Peyer's patch (tissue), 4 donors: Measurements from ENCODE around the gene SBF2. TPM values are rescaled to one million over a fixed set of nuclear protein-coding genes. Genes with fewer than 3 reads are reported as not detected.

ENCODE experiments used
- DNase-seq, 3 donors: peaks; one replicate each; pipeline ENCODE4 v3.0.0-alpha.2; 2017 to 2019
- H3K27ac ChIP-seq, 4 donors: fragments of 200-600 bp; sonication (generic); one replicate each; pipeline ENCODE4 v1.5.1; 2016 to 2019
- H3K27me3 ChIP-seq, 2 donors: fragments of 200-600 bp; sonication (generic); one replicate each; pipeline ENCODE4 v1.5.1; 2019
- H3K36me3 ChIP-seq, 3 donors: fragments of 200-600 bp; sonication (generic); one replicate each; pipeline ENCODE4 v1.5.1; 2016 to 2019
- H3K4me1 ChIP-seq, 4 donors: fragments of 200-600 bp; sonication (generic); one replicate each; pipeline ENCODE4 v1.5.1; 2016 to 2019
- H3K4me3 ChIP-seq, 4 donors: fragments of 200-600 bp; sonication (generic); 1 replicate in 3 of 4; 2 replicates in 1 of 4; pipeline ENCODE4 v1.5.1; 2016 to 2019; ENCODE audit warnings: mild to moderate bottlenecking in 1 of 4
- H3K9me3 ChIP-seq, 4 donors: fragments of 200-600 bp; sonication (generic); one replicate each; pipeline ENCODE4 v1.5.1; 2016 to 2019; ENCODE audit warnings: mild to moderate bottlenecking in 1 of 4
- POLR2A ChIP-seq, 2 donors: fragments of 450-650 bp; IDR thresholded peaks; one replicate each; pipeline ENCODE4 v1.5.1; 2017; ENCODE audit warnings: antibody characterized with exemption in 2 of 2, mild to moderate bottlenecking in 2 of 2, moderate library complexity in 2 of 2
- total RNA-seq, 4 donors: library from RNA; depleted of rRNA; stranded (reverse); fragments of >200 nt; gene quantifications; one replicate each; pipeline ENCODE4 v1.1.0, GENCODE V29; 2016
- TF ChIP-seq, protein P1 (sequence below), 6 experiments: fragments of 450-650 bp in 4 of 6; fragments of 200-600 bp in 2 of 6; sonication (generic) in 1 of 6; IDR thresholded peaks; one replicate each; pipeline ENCODE4 v1.5.1; 2017 to 2019; ENCODE audit warnings: antibody characterized with exemption in 6 of 6, mild to moderate bottlenecking in 3 of 6, moderate library complexity in 1 of 6

SBF2 gene
- total RNA-seq, 4 donors from 2014 or later, result 52.7 to 70.1 (median 56.7) TPM

- Histone ChIP-seq H3K4me1 (no peaks in the 10 kb centered on the region), H3K27me3 (no peaks in the 10 kb centered on the region), H3K9me3 (no peaks in the 10 kb centered on the region), H3K36me3 (no peaks in the 10 kb centered on the region), H3K27ac (no peak overlapping the region), H3K4me3 (no peak overlapping the region)
- no peak for TF ChIP-seq POLR2A (IDR thresholded peaks at IDR 0.05)
- TF ChIP-seq, protein P1, sequence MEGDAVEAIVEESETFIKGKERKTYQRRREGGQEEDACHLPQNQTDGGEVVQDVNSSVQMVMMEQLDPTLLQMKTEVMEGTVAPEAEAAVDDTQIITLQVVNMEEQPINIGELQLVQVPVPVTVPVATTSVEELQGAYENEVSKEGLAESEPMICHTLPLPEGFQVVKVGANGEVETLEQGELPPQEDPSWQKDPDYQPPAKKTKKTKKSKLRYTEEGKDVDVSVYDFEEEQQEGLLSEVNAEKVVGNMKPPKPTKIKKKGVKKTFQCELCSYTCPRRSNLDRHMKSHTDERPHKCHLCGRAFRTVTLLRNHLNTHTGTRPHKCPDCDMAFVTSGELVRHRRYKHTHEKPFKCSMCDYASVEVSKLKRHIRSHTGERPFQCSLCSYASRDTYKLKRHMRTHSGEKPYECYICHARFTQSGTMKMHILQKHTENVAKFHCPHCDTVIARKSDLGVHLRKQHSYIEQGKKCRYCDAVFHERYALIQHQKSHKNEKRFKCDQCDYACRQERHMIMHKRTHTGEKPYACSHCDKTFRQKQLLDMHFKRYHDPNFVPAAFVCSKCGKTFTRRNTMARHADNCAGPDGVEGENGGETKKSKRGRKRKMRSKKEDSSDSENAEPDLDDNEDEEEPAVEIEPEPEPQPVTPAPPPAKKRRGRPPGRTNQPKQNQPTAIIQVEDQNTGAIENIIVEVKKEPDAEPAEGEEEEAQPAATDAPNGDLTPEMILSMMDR (IDR thresholded peaks at IDR 0.05), result no peak
- no peak for DNase-seq
Measured at GRCh38 chr11:9884601-9885000, 409.4 kb downstream of the SBF2 start.

GRCh38 chr11:9880657-9881056, 413.4 kb downstream of the SBF2 start:
- Histone ChIP-seq H3K36me3 (no peaks in the 10 kb centered on the region), H3K27ac (no peak overlapping the region), H3K27me3 (no peaks in the 10 kb centered on the region), H3K4me1 (no peaks in the 10 kb centered on the region), H3K4me3 (no peak overlapping the region), H3K9me3 (peaks cover 0 to 4% (median 0%) of the 10 kb centered on the region in 4 donors)
- no peak for DNase-seq
- TF ChIP-seq POLR2A (IDR thresholded peaks at IDR 0.05), result no peak
- TF ChIP-seq, protein P1 (IDR thresholded peaks at IDR 0.05), result no peak

GRCh38 chr11:9878936-9879335, 415.1 kb downstream of the SBF2 start:
- Histone ChIP-seq H3K4me1 (no peaks in the 10 kb centered on the region), H3K27me3 (no peaks in the 10 kb centered on the region), H3K27ac (no peak overlapping the region), H3K9me3 (peaks cover 0 to 4% (median 0%) of the 10 kb centered on the region in 4 donors), H3K4me3 (no peak overlapping the region), H3K36me3 (no peaks in the 10 kb centered on the region)
- no peak for TF ChIP-seq POLR2A (IDR thresholded peaks at IDR 0.05)
- TF ChIP-seq, protein P1 (IDR thresholded peaks at IDR 0.05), result no peak
- DNase-seq, result no peak

GRCh38 chr11:9876331-9876730, 417.7 kb downstream of the SBF2 start:
- Histone ChIP-seq H3K4me3 (no peak overlapping the region), H3K4me1 (no peaks in the 10 kb centered on the region), H3K36me3 (no peaks in the 10 kb centered on the region), H3K27me3 (no peaks in the 10 kb centered on the region), H3K9me3 (peaks cover 0 to 4% (median 0%) of the 10 kb centered on the region in 4 donors), H3K27ac (no peak overlapping the region)
- DNase-seq, result no peak
- no peak for TF ChIP-seq POLR2A (IDR thresholded peaks at IDR 0.05)
- TF ChIP-seq, protein P1 (IDR thresholded peaks at IDR 0.05), result no peak

GRCh38 chr11:9875862-9876261, 418.2 kb downstream of the SBF2 start:
- H3K4me1 ChIP-seq, result no peaks in the 10 kb centered on the region
- peaks cover 0 to 4% (median 0%) of the 10 kb centered on the region in 4 donors for H3K9me3 ChIP-seq
- no peak overlapping the region for H3K27ac ChIP-seq
- H3K4me3 ChIP-seq, result no peak overlapping the region
- no peak for DNase-seq
- H3K36me3 ChIP-seq, result no peaks in the 10 kb centered on the region
- TF ChIP-seq POLR2A (IDR thresholded peaks at IDR 0.05), result no peak
- TF ChIP-seq, protein P1 (IDR thresholded peaks at IDR 0.05), result no peak
- no peaks in the 10 kb centered on the region for H3K27me3 ChIP-seq

DNA sequence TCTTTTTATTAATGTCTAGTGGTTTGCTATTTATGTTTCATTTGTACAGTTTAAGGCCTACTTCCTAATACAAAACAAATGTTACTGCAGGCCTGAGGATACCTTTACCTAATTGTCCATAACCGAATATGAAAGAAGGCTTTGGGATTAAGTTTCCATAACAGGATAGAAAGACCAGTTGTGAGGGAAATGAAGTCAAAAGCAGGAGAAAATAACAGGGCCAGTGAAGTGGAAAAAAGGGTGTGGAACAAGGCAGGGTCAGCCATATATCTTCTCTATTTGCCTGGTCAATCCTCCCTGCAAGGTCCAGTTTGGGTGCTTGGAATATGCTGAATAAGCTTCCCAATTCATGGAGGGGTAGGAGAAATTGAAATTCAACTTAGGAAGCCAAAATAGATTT, 418.6 kb downstream of the SBF2 start:
- no peak for DNase-seq
- H3K4me1 ChIP-seq, result no peaks in the 10 kb centered on the region
- no peak overlapping the region for H3K27ac ChIP-seq
- no peak overlapping the region for H3K4me3 ChIP-seq
- H3K9me3 ChIP-seq, result peaks cover 0 to 4% (median 0%) of the 10 kb centered on the region in 4 donors
- TF ChIP-seq POLR2A (IDR thresholded peaks at IDR 0.05), result no peak
- H3K27me3 ChIP-seq, result no peaks in the 10 kb centered on the region
- no peaks in the 10 kb centered on the region for H3K36me3 ChIP-seq
